ENCODE measurements around the gene C4B. TPM values are rescaled to one million over a fixed set of nuclear protein-coding genes. Genes with fewer than 3 reads are reported as not detected.

The C4B gene
- total and polyA plus RNA-seq, 9 of the 15 experiments (the other 6 are each of a cell fraction or from before 2014, with no cell fraction given), result 0.32 to 8.8 (median 5.4) TPM

DNA sequence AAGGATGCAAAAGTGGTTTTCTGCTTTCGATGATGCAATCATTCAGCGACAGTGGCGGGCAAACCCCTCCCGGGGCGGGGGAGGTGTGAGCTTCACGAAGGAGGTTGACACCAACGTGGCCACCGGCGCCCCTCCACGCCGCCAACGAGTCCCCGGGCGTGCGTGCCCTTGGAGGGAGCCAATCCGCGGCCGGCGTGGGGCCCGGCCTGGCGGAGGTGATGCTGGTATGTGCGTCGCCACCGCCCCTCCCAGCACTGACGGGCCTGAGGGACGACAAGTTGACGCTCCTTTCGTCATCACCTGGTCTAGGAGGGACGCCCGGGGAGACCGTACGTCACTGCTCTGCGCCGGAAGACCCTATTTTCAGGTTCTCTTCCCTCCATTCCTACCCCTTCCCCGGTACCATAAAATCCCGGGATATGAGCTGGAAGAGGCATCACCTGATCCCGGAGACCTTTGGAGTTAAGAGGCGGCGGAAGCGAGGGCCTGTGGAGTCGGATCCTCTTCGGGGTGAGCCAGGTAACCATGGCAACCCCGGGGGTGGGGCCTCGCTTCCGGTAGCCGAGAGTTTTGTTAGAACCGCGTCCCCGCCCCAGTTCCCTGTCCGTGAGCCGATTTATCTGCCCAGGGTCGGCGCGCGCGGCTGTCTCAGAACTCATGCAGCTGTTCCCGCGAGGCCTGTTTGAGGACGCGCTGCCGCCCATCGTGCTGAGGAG is 42.4 kb upstream of the C4B start, which contains the start of gene DXO (continued):
- TF ChIP-seq, protein P1, sequence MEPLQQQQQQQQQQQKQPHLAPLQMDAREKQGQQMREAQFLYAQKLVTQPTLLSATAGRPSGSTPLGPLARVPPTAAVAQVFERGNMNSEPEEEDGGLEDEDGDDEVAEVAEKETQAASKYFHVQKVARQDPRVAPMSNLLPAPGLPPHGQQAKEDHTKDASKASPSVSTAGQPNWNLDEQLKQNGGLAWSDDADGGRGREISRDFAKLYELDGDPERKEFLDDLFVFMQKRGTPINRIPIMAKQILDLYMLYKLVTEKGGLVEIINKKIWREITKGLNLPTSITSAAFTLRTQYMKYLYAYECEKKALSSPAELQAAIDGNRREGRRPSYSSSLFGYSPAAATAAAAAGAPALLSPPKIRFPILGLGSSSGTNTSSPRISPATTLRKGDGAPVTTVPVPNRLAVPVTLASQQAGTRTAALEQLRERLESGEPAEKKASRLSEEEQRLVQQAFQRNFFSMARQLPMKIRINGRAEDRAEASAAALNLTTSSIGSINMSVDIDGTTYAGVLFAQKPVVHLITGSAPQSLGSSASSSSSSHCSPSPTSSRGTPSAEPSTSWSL (CRISPR knock-in tag; IDR thresholded peaks at IDR 0.05; ENCODE audit: borderline replicate concordance), result peak; percentile 87; the same call in 1 of the 2 replicates
- TF ChIP-seq, protein P2, sequence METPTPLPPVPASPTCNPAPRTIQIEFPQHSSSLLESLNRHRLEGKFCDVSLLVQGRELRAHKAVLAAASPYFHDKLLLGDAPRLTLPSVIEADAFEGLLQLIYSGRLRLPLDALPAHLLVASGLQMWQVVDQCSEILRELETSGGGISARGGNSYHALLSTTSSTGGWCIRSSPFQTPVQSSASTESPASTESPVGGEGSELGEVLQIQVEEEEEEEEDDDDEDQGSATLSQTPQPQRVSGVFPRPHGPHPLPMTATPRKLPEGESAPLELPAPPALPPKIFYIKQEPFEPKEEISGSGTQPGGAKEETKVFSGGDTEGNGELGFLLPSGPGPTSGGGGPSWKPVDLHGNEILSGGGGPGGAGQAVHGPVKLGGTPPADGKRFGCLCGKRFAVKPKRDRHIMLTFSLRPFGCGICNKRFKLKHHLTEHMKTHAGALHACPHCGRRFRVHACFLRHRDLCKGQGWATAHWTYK (CRISPR knock-in tag; IDR thresholded peaks at IDR 0.05), result peak; percentile 92
- TF ChIP-seq HNRNPH1 (optimal IDR thresholded peaks at IDR 0.05; ENCODE audit: low read depth, low read length), result no peak
- peak; percentile 27; the same call in 1 of the 2 replicates for TF ChIP-seq KLF16 (IDR thresholded peaks at IDR 0.05)
- peak; percentile 77; the same call in 1 of the 2 replicates for TF ChIP-seq HIVEP1 (CRISPR knock-in tag; IDR thresholded peaks at IDR 0.05)
- TF ChIP-seq, protein P3, sequence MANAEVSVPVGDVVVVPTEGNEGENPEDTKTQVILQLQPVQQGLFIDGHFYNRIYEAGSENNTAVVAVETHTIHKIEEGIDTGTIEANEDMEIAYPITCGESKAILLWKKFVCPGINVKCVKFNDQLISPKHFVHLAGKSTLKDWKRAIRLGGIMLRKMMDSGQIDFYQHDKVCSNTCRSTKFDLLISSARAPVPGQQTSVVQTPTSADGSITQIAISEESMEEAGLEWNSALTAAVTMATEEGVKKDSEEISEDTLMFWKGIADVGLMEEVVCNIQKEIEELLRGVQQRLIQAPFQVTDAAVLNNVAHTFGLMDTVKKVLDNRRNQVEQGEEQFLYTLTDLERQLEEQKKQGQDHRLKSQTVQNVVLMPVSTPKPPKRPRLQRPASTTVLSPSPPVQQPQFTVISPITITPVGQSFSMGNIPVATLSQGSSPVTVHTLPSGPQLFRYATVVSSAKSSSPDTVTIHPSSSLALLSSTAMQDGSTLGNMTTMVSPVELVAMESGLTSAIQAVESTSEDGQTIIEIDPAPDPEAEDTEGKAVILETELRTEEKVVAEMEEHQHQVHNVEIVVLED (CRISPR knock-in tag; IDR thresholded peaks at IDR 0.05), result peak; percentile 90
- TF ChIP-seq HDAC3 (IDR thresholded peaks at IDR 0.05; ENCODE audit: borderline replicate concordance, partially characterized antibody), result peak; percentile 52
- TF ChIP-seq POLR2A (conservative IDR thresholded peaks at IDR 0.05), result peak; percentile 82
- peak; percentile 38 for TF ChIP-seq PML (IDR thresholded peaks at IDR 0.05; ENCODE audit: low read length)
- peak; percentile 88 for TF ChIP-seq FOXJ2 (tag; IDR thresholded peaks at IDR 0.05)
- peak in 1 of 2 experiments; percentile 15; a peak in 1 of 4 replicates for TF ChIP-seq ARNT (IDR thresholded peaks at IDR 0.05)
- TF ChIP-seq PHF8 (IDR thresholded peaks at IDR 0.05; ENCODE audit: borderline replicate concordance, low read length), result peak; percentile 73; the same call in 1 of the 2 replicates
- TF ChIP-seq NR4A1 (CRISPR knock-in tag; IDR thresholded peaks at IDR 0.05), result 0 out of 2 replicates have a peak, but pooled peaks have one; percentile 66
- peak; percentile 60; the same call in 1 of the 2 replicates for TF ChIP-seq NR4A1 (tag; IDR thresholded peaks at IDR 0.05)
- TF ChIP-seq CHD2 (IDR thresholded peaks at IDR 0.05; ENCODE audit: low read depth, low read length), result peak; percentile 93
- TF ChIP-seq DIDO1 (tag; IDR thresholded peaks at IDR 0.05; ENCODE audit: low read depth), result peak; percentile 77
- TF ChIP-seq ELF1 (tag; IDR thresholded peaks at IDR 0.05), result peak; percentile 100
- TF ChIP-seq, protein P4, sequence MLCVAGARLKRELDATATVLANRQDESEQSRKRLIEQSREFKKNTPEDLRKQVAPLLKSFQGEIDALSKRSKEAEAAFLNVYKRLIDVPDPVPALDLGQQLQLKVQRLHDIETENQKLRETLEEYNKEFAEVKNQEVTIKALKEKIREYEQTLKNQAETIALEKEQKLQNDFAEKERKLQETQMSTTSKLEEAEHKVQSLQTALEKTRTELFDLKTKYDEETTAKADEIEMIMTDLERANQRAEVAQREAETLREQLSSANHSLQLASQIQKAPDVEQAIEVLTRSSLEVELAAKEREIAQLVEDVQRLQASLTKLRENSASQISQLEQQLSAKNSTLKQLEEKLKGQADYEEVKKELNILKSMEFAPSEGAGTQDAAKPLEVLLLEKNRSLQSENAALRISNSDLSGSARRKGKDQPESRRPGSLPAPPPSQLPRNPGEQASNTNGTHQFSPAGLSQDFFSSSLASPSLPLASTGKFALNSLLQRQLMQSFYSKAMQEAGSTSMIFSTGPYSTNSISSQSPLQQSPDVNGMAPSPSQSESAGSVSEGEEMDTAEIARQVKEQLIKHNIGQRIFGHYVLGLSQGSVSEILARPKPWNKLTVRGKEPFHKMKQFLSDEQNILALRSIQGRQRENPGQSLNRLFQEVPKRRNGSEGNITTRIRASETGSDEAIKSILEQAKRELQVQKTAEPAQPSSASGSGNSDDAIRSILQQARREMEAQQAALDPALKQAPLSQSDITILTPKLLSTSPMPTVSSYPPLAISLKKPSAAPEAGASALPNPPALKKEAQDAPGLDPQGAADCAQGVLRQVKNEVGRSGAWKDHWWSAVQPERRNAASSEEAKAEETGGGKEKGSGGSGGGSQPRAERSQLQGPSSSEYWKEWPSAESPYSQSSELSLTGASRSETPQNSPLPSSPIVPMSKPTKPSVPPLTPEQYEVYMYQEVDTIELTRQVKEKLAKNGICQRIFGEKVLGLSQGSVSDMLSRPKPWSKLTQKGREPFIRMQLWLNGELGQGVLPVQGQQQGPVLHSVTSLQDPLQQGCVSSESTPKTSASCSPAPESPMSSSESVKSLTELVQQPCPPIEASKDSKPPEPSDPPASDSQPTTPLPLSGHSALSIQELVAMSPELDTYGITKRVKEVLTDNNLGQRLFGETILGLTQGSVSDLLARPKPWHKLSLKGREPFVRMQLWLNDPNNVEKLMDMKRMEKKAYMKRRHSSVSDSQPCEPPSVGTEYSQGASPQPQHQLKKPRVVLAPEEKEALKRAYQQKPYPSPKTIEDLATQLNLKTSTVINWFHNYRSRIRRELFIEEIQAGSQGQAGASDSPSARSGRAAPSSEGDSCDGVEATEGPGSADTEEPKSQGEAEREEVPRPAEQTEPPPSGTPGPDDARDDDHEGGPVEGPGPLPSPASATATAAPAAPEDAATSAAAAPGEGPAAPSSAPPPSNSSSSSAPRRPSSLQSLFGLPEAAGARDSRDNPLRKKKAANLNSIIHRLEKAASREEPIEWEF (CRISPR knock-in tag; IDR thresholded peaks at IDR 0.05), result peak; percentile 68; the same call in 1 of the 2 replicates
- TF ChIP-seq BACH1 (tag; IDR thresholded peaks at IDR 0.05), result peak; percentile 63; the same call in 1 of the 2 replicates

All from K562 (cell line).